ENCODE measurements around the gene C12orf75.

C12orf75 gene

GRCh38 chr12:105420046-105420445 is 89.6 kb downstream of the C12orf75 start:
- DNase-seq: no peak

- DNase-seq: peak; percentile 43 to 48
Observed at GRCh38 chr12:105420659-105421240, 90.3 kb downstream of the C12orf75 start.
